Immature natural killer cell (primary cell): ENCODE data around the gene DGCR6L. TPM values are rescaled to one million over a fixed set of nuclear protein-coding genes. Genes with fewer than 3 reads are reported as not detected.
"Not testable (repeated sequence)": the region's sequence is repeated elsewhere in the genome, so short reads cannot be mapped to it uniquely, and the experiment has no call there.

Experiments
- DNase-seq, 3 donors: peaks; one replicate each; pipeline ENCODE4 v3.0.0; 2022; ENCODE audit warnings: mixed read lengths in 1 of 3
- H3K27ac Mint-ChIP-seq, 6 donors: one replicate each; pipeline ENCODE4 v1.8.0; 2020; ENCODE audit warnings: mixed read lengths in 6 of 6, mild to moderate bottlenecking in 5 of 6, inconsistent platforms in 4 of 6, moderate library complexity in 3 of 6
- H3K27me3 Mint-ChIP-seq, 3 donors: one replicate each; pipeline ENCODE4 v1.8.0; 2020 to 2021; ENCODE audit warnings: low read depth in 3 of 3, mild to moderate bottlenecking in 3 of 3, mixed read lengths in 3 of 3, moderate library complexity in 3 of 3, inconsistent platforms in 1 of 3
- H3K36me3 Mint-ChIP-seq, 3 donors: one replicate each; pipeline ENCODE4 v1.8.0; 2020; ENCODE audit warnings: mixed read lengths in 3 of 3, inconsistent platforms in 2 of 3, mild to moderate bottlenecking in 2 of 3
- H3K4me1 Mint-ChIP-seq, 2 donors: one replicate each; pipeline ENCODE4 v1.8.0; 2020; ENCODE audit warnings: inconsistent platforms in 2 of 2, mild to moderate bottlenecking in 2 of 2, mixed read lengths in 2 of 2, moderate library complexity in 1 of 2
- H3K4me3 Mint-ChIP-seq, 5 donors: one replicate each; pipeline ENCODE4 v1.8.0; 2020; ENCODE audit warnings: mild to moderate bottlenecking in 5 of 5, mixed read lengths in 5 of 5, inconsistent platforms in 3 of 5, moderate library complexity in 3 of 5
- H3K9me3 Mint-ChIP-seq, 6 donors: one replicate each; pipeline ENCODE4 v1.8.0; 2020; ENCODE audit warnings: mild to moderate bottlenecking in 6 of 6, mixed read lengths in 6 of 6, inconsistent platforms in 4 of 6, moderate library complexity in 3 of 6
- polyA plus RNA-seq, 3 donors: library from polyadenylated mRNA; unstranded; fragments of 300-500 nt; fragmentation: Illumina TruSeq; gene quantifications; one replicate each; pipeline ENCODE4 v1.2.3, GENCODE V29; 2021

DGCR6L gene
- polyA plus RNA-seq, 3 donors from 2014 or later = 143 to 160 (median 147) TPM

DNA sequence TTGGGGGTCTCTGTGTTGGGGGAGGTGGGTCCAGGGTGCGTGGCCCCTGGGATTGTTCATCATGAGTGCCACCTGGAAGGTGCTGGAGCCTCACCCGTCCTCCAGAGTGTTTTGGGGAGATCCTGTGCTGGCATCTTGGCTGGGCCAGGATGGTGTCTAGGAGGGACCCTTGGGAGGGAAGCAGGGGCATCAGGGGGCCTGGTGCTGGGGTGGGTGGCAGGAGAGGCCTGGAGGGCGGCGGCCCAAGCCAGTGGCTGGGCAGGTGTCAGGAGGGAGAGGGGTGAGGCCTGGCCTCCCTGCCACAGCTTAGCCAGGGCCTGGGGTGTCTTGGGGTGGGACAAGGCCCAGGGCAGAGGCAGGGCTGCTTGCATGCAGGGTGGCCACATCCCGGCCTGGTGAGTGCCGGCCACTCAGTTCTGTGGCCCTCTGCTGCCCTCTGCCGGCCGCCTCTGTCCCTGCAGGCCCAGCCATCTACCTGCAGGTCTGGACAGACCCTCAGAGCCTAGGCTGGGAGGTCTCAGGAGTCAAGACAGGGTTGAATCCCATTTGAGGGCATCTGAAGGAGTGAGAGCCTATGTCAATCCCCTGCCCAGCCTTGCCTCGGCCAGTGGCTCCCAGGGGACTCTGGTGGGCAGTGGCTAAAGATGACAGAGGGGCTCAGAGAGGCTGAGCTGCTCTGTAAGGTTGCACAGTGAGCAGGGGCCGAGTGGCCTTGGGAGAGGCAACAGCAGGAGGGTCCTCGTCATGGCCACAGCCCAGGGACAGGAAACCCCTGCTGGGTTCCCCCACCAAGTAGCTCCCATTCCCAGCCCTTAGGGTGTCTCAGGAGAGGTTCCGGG is 34.2 kb downstream of the DGCR6L start:
- not testable (repeated sequence) for H3K9me3 Mint-ChIP-seq, H3K27me3 Mint-ChIP-seq, H3K4me3 Mint-ChIP-seq, H3K27ac Mint-ChIP-seq, H3K36me3 Mint-ChIP-seq, H3K4me1 Mint-ChIP-seq
- peak; percentile 70 to 76 (median 74) for DNase-seq

DNA sequence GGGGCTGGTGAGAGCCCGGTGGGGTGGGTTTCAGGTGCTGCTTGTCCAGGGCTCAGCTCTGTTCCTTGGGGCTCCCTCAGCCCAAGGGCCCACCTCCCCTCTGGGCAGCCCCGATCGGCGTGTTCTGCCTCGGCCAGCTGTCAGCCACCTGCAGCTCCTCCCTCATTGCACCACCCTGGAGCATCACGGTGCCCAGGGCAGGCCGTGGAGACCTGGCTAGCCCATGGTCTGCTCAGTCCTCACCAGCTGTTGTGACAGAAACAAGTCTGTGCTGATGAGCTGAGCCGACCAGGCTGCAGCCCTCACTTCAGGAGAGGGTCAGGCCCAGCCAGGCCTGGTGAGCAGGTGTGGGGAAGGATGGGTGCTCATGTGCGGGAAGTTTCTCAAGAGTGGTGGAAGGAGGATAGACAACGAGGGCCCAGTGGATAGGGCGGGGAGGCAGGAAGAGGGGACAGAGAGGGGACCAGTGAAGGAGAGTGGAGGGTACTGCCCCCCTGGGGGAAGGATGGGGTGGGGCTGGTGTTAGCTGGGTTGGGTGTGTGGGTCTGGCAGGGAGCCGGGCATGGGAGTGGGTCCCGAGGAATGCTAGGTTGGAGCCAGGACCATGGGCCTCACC is 35.3 kb downstream of the DGCR6L start:
- H3K27ac Mint-ChIP-seq = no peak overlapping the region

DNA sequence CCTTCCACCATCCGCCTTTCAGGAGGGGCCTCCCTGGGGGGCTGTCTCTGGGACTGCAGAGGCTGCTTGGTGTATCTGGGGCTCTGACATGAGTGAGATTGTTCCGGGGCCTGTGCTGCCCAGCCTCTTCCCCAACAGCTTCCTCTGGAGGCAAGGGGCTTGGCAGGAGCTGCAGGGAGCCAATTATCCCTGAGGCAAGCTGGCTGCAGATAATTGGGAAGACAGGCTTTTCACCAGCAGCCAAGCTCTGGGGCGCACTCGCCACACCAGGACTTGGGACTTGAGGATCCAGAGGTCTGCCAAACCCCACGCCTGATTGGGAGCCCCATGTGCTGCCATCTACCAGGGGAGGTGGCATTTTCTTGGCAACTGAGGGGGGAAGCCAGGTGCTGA is 36.2 kb downstream of the DGCR6L start:
- no peak for DNase-seq
- Mint-ChIP-seq H3K27ac (no peak overlapping the region), H3K27me3 (peaks cover 2 to 5% (median 2%) of the 10 kb centered on the region in 3 donors), H3K9me3 (no peaks in the 10 kb centered on the region), H3K4me3 (no peak overlapping the region), H3K4me1 (no peaks in the 10 kb centered on the region), H3K36me3 (no peaks in the 10 kb centered on the region)

More for the DNA sequence above, 35.3 kb downstream of the DGCR6L start:
- Mint-ChIP-seq H3K36me3 (no peaks in the 10 kb centered on the region), H3K4me3 (no peak overlapping the region), H3K9me3 (no peaks in the 10 kb centered on the region), H3K4me1 (no peaks in the 10 kb centered on the region), H3K27me3 (peaks cover 2 to 5% (median 2%) of the 10 kb centered on the region in 3 donors)
- no peak for DNase-seq

DNA sequence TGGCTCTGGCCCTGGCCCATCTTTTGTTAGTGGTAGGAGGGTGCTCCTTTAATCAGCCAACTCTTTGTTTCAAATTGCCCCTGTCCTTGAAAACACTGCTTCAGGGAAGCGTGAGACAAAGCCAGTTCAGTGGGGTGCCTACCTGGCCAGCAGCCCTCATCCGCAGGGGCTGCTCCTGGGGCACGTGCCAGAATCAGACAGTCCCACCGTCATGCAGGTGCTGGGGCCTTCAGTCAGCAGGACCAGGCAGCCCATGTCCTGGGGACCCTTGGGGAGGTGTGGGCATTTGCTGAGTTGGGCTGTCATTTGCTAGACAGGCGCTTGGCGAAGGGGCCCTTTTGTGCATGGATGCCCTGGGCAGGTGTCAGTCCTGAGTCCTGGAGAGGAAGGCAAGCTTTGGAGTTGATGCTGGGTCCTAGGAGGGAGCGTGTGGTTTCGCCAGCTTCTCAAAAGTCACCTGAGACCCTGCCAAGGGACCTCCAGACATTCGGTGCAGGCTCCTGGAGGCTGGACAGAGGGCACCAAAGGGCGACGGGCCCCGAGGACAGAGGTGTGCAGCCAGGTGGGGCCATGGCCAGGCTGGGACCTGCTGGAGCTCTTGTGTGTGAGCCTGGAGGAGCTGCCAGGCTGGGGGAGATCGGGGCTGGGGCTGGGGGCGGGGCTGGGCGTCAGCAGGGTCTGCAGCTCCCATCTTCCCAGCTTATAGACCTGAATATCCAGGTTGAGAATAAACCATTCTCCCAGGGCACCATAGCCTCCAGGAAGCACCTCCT is 36.8 kb downstream of the DGCR6L start:
- peaks cover 2 to 5% (median 2%) of the 10 kb centered on the region in 3 donors for H3K27me3 Mint-ChIP-seq
- no peaks in the 10 kb centered on the region for H3K4me1 Mint-ChIP-seq
- no peak for DNase-seq
- no peaks in the 10 kb centered on the region for H3K36me3 Mint-ChIP-seq
- H3K9me3 Mint-ChIP-seq = no peaks in the 10 kb centered on the region
- H3K27ac Mint-ChIP-seq = no peak overlapping the region
- H3K4me3 Mint-ChIP-seq = no peak overlapping the region

DNA sequence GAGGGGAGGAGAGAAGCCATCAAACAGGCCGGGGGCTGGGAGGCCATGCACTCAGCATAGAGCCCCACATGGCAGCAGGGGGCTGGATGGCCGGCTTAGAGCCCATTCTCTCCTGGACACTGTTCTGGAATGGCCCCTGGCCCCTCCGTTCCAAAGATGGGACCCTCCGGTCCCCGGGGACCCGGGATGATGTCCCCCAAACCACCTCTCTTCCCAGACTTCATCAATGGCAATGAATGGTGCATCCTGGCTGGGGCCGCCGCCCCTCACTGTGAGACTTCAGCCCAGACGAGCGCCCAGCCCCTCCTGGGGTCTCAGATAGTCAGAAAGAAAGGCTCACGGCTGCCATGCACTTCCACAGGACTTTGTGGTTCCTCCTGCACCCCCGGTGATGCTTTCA is 38.0 kb downstream of the DGCR6L start:
- Mint-ChIP-seq H3K4me3 (no peak overlapping the region), H3K27me3 (peaks cover 2 to 5% (median 2%) of the 10 kb centered on the region in 3 donors), H3K27ac (no peak overlapping the region), H3K9me3 (no peaks in the 10 kb centered on the region), H3K4me1 (no peaks in the 10 kb centered on the region), H3K36me3 (no peaks in the 10 kb centered on the region)
- no peak for DNase-seq

DNA sequence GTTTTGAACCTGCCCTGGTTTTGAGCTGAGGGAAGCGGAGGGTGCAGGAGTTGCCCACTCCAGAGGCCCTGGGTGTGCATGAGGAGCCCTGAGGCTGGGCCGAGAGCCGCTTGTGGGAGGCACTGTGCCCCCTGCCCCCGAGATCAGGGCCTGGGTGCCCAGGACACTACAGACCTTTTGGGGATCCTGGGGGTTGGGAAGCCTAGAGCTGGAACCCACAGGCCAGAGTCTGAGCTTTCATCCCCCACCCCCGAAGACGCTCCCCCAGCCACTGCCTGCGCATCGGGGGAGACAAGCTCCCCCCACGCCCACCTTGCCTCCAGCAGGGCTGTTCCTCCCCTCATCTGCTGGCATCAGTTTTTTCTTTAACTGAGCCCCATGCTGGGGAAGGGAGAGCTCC is 38.4 kb downstream of the DGCR6L start:
- not testable (repeated sequence) for H3K27me3 Mint-ChIP-seq, H3K36me3 Mint-ChIP-seq

DNA sequence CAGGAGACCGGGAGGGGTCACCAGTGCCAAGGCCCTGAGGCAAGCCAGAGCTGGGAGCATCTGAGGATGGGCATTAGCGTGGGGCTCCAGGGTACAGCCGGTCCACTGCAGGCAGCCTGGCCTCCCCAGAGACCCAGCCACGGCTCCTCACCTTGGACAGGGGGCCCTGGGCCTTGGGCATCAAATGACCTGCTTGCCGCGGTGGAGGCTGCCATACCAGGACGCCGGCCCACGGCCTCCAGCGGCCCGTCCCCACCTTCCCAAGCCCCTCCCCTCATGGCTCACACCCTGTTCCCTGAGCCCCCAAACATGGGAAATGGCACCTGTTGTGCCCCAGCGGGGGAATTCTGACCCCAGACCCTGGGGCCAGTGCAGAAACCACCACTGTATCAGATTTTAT is 39.0 kb downstream of the DGCR6L start:
- no peaks in the 10 kb centered on the region for H3K9me3 Mint-ChIP-seq
- H3K4me3 Mint-ChIP-seq = no peak overlapping the region
- DNase-seq = no peak
- H3K36me3 Mint-ChIP-seq = no peaks in the 10 kb centered on the region
- H3K27me3 Mint-ChIP-seq = peaks cover 2 to 5% (median 2%) of the 10 kb centered on the region in 3 donors
- H3K4me1 Mint-ChIP-seq = no peaks in the 10 kb centered on the region
- no peak overlapping the region for H3K27ac Mint-ChIP-seq

More for the DNA sequence above, 38.4 kb downstream of the DGCR6L start:
- H3K27ac Mint-ChIP-seq, DNase-seq, H3K4me3 Mint-ChIP-seq, H3K9me3 Mint-ChIP-seq, H3K4me1 Mint-ChIP-seq: not testable (repeated sequence)

DNA sequence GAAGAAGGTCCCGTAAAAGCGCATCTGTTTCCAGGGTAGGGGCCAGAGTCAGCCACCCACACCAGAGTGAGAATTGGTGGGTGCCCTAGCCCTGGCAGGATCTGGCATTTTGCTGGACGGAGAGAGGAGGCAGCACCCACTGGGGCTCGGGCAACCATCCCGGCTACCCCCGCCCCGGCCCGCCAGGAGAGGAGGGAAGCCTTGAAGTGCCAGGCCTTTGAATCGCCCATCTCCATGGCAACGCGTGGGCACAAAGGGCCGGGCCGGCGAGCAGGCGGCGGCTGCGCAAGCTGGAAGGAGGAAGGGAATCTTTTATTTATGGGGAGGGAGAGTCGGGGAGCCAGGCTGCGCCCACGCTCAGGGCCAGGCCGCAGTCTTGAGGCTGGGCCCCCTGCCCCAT is 39.7 kb downstream of the DGCR6L start:
- not testable (repeated sequence) for H3K4me1 Mint-ChIP-seq, H3K4me3 Mint-ChIP-seq, DNase-seq, H3K9me3 Mint-ChIP-seq, H3K36me3 Mint-ChIP-seq, H3K27me3 Mint-ChIP-seq, H3K27ac Mint-ChIP-seq

DNA sequence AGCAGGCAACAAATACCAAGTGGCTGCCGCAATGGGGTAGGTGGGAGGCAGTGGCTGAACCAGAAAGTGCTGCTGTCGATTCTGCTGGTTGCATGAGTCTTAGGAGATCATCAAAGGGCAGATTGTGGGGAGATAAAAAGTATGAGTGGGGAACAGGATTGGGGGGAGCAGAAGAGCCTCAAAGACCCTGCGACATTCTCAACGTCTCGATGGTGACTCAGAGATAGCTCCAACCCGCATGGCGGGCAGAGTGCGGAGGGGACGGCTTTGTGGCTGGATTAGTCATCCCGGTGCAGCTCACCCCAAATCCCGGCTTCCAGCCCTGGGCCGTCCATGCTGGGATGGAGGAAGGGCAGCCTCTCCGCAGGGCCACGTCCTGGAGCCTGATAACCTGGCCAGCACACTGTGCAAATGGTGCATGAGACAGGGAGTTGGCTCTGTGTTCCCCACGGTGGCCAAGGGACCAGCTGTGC is 40.2 kb downstream of the DGCR6L start:
- H3K9me3 Mint-ChIP-seq = no peaks in the 10 kb centered on the region
- H3K4me1 Mint-ChIP-seq = no peaks in the 10 kb centered on the region
- H3K27me3 Mint-ChIP-seq = peaks cover 2% of the 10 kb centered on the region in 3 donors
- H3K27ac Mint-ChIP-seq = no peak overlapping the region
- DNase-seq = no peak
- H3K4me3 Mint-ChIP-seq = no peak overlapping the region
- no peaks in the 10 kb centered on the region for H3K36me3 Mint-ChIP-seq

DNA sequence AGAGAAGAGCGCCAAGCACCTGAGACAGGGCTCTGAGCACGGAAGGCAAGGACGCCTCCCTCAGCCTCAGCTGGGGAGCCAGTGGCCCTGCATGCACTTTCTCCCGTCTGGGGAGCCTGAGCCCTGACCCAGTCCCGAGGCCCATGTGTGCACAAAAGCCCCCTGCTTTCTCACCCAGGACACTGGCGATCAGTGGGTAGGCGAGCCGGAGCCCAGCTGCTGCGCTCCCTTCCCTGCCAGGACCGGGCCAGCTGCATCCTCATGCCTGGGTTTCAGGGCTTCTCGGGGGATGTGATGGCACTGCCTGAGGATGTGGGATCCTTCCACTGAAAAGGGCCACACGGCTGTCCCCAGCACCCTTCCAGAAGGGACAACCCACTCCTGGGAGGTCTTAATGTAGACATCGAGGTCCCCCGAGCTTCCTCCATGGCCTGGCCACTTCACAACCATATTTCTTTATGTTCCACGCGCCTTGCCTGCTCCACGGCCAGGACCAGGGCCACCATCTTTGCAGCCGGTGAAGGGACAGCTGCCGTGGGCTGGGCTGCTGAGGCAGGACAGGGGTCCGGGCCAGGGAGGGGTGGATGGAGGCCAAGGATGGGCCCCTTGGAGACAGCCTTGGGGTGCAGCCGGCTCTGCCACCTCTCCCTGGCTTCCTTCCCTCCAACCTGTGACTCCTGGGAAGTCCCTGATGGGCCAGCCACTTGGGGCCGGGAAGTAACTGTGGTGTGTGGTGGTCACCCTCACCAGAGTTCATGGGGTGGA is 41.0 kb downstream of the DGCR6L start:
- H3K9me3 Mint-ChIP-seq, H3K27me3 Mint-ChIP-seq, H3K27ac Mint-ChIP-seq, H3K4me1 Mint-ChIP-seq, H3K36me3 Mint-ChIP-seq, H3K4me3 Mint-ChIP-seq, DNase-seq: not testable (repeated sequence)

DNA sequence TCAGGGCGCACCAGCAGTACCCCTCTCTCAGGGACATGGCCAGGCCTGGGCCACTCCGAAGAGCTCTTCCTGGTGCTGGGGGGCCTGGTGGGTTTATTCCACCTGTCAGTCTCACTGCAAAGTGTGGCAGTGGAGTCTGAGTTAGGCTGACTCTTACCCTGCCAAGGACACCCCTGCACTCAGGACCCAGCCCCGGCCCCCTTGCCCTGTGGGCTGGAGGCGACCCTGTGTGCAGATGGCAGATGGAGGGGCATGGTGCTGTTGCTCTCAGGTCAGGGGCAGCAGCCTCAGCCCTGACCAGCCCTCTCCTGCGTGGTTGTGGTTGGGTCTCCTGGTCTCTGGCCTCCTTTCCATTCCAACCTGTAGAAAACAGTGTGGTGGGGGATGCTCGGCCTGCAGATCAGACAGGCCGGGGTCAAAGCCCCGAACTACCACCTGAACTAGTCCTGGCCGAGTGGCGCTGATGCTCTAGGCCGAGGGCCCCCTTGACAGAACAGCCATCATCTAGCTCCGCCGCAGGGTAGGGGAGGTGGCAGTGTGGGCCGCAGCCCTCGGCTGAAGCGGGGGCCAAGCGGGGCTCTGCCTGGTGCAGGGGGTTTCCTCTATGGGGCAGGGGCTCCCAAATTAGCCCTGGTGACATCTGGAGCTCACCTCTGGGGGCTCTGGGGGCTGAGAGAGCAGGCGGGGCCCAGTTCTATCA is 41.8 kb downstream of the DGCR6L start:
- H3K27ac Mint-ChIP-seq, H3K4me3 Mint-ChIP-seq, DNase-seq, H3K36me3 Mint-ChIP-seq, H3K27me3 Mint-ChIP-seq, H3K4me1 Mint-ChIP-seq, H3K9me3 Mint-ChIP-seq: not testable (repeated sequence)

DNA sequence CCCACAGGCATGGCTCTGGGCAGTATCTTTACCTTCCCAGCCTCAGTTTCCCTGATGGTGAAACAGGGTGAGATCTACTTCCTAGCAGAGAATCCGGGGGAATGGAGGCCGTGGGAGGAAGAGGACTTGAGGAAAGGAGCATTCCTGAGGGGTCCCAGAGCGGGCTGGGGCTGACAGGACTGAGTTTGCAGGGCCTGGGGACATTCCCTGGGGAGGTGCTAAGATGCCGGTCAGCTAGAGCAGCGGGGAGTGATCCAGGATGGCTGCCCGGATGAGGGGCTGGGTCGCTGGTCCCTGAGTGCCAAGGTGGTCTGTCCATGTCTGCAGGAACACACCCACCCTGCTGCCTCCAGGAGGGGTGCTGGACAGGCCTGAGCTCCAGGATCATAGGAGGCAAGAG is 43.4 kb downstream of the DGCR6L start:
- H3K36me3 Mint-ChIP-seq = no peaks in the 10 kb centered on the region
- H3K27me3 Mint-ChIP-seq = no peaks in the 10 kb centered on the region
- no peaks in the 10 kb centered on the region for H3K9me3 Mint-ChIP-seq
- H3K4me3 Mint-ChIP-seq = no peak overlapping the region
- DNase-seq = no peak
- peak overlapping the region in 1 of 6 donors; percentile 55 for H3K27ac Mint-ChIP-seq
- H3K4me1 Mint-ChIP-seq = no peaks in the 10 kb centered on the region

DNA sequence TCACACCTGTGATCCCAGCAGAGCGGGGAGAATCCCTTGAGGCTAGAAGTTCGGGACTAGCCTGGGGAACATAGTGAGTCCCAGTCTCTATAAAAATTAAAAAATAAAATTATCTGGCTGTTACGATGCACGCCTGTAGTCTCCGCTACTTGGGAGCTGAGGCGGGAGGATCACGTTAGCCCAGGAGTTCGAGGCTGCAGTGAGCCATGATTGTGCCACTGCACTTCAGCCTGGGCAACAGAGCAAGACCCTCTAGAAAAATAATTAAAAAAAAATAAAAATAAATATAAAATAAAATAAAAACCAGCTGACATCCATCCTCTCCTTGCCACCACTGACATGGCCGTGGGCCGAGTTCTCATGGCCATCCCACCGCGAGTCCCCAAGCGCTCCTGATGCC is 44.0 kb downstream of the DGCR6L start:
- H3K4me3 Mint-ChIP-seq = no peak overlapping the region
- no peak overlapping the region for H3K27ac Mint-ChIP-seq
- DNase-seq = no peak

More for the DNA sequence above, 44.0 kb downstream of the DGCR6L start:
- Mint-ChIP-seq H3K4me1 (no peaks in the 10 kb centered on the region), H3K36me3 (no peaks in the 10 kb centered on the region), H3K27me3 (peaks cover 0 to 2% (median 0%) of the 10 kb centered on the region in 3 donors), H3K9me3 (no peaks in the 10 kb centered on the region)
